Measurements from ENCODE around the gene KRTAP5-5.

DNA sequence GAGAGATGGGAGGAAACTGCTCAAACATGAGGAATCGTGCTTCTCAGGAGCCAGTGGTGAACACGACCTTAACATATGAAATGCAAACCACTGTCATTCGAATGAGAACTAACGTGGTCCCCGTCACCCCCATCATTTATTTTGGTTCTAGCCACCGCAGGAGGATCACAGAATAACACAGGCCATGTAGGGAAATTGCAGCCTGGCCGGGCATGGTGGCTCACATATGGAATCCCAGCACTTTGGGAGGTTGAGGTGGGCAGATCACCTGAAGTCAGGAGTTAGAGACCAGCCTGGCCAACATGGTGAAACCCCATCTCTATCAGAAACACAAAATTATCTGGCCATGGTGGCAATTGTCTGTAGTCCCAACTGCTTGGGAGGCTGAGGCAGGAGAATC lies 27.1 kb downstream of the KRTAP5-5 start:
- no peak for TF ChIP-seq EZH2 (IDR thresholded peaks at IDR 0.05)
- TF ChIP-seq POLR2AphosphoS5 (IDR thresholded peaks at IDR 0.05; ENCODE audit: borderline replicate concordance, low read depth, low read length), result no peak

All from SK-N-MC (cell line).